Breast epithelium (tissue), 3 donors: ENCODE results near the gene KIF21B.

Experiments
- CTCF ChIP-seq, 3 donors: fragments of 450-650 bp; IDR thresholded peaks; one replicate each; pipeline ENCODE4 v1.5.1; 2016 to 2017; ENCODE audit warnings: antibody characterized with exemption in 3 of 3, mild to moderate bottlenecking in 3 of 3, moderate library complexity in 3 of 3
- POLR2A ChIP-seq: fragments of 450-650 bp; IDR thresholded peaks from one replicate; pipeline ENCODE4 v1.6.1; 2016; ENCODE audit warnings: antibody characterized with exemption, mild to moderate bottlenecking, moderate library complexity

DNA sequence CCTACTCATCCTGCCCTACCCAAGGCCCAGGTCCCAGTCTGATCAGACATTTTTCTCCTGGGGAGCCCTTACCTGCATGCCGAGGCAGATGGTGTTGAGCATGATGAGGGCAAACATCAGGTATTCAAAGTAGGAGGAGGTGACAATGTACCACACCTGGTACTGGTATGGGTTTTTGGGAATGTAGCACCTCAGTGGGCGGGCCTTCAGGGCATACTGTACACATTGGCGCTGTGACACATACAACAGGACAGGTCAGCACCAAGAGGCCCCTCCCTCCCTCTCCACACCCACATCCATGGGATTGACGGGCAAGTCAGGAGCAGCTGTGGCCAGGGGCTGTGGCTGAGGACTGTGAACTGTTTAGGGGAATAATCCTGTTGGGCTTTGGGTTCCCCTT lies 37.1 kb upstream of the KIF21B start:
- TF ChIP-seq POLR2A (no peak), CTCF (IDR thresholded peaks at IDR 0.05) (no peak)
